Thyroid gland (tissue), 4 donors: ENCODE measurements around the gene MT3.

Experiments
- POLR2A ChIP-seq, 2 donors: fragments of 450-650 bp; IDR thresholded peaks; one replicate each; pipeline ENCODE4 v1.6.1; 2017; ENCODE audit warnings: antibody characterized with exemption in 2 of 2, mild to moderate bottlenecking in 2 of 2, moderate library complexity in 1 of 2
- TF ChIP-seq, protein P1 (sequence below), 6 experiments: fragments of 200-600 bp in 3 of 6; fragments of 450-650 bp in 3 of 6; sonication (generic) in 3 of 6; IDR thresholded peaks; one replicate each; pipeline ENCODE4 v1.5.1; 2016 to 2019; ENCODE audit warnings: antibody characterized with exemption in 6 of 6, mild to moderate bottlenecking in 2 of 6, inconsistent platforms in 1 of 6, moderate library complexity in 1 of 6

DNA sequence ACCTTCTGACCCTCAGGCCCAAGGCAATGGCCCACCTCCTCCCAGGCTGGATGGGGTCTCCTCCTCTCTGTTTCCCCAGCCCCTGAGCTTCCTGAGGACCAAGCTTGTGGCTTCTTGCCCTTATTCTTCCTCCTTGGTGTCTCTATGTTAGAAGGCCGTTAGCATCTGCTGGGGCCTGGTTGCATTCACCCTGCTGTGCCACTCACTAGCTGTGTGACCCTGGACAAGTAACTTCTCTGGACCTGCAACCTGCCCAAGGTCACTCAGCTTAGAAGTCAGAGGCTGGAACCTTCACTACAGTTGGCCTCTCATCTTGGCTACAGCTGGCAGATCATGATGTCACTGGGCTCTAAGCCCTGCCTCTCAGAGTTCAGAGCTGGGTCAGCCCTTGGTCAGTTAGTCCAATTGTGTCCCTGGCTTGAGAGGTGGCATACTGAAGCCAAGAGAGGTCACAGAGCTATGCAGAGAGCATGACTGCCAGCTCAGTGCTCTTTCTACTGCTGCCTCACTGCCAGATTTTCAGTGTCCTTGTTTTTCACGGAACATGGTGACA is 22.0 kb downstream of the MT3 start:
- TF ChIP-seq, protein P1, sequence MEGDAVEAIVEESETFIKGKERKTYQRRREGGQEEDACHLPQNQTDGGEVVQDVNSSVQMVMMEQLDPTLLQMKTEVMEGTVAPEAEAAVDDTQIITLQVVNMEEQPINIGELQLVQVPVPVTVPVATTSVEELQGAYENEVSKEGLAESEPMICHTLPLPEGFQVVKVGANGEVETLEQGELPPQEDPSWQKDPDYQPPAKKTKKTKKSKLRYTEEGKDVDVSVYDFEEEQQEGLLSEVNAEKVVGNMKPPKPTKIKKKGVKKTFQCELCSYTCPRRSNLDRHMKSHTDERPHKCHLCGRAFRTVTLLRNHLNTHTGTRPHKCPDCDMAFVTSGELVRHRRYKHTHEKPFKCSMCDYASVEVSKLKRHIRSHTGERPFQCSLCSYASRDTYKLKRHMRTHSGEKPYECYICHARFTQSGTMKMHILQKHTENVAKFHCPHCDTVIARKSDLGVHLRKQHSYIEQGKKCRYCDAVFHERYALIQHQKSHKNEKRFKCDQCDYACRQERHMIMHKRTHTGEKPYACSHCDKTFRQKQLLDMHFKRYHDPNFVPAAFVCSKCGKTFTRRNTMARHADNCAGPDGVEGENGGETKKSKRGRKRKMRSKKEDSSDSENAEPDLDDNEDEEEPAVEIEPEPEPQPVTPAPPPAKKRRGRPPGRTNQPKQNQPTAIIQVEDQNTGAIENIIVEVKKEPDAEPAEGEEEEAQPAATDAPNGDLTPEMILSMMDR (IDR thresholded peaks at IDR 0.05) = no peak
- no peak for TF ChIP-seq POLR2A (IDR thresholded peaks at IDR 0.05)
